ENCODE measurements around the gene MST1.

MST1 gene

DNA sequence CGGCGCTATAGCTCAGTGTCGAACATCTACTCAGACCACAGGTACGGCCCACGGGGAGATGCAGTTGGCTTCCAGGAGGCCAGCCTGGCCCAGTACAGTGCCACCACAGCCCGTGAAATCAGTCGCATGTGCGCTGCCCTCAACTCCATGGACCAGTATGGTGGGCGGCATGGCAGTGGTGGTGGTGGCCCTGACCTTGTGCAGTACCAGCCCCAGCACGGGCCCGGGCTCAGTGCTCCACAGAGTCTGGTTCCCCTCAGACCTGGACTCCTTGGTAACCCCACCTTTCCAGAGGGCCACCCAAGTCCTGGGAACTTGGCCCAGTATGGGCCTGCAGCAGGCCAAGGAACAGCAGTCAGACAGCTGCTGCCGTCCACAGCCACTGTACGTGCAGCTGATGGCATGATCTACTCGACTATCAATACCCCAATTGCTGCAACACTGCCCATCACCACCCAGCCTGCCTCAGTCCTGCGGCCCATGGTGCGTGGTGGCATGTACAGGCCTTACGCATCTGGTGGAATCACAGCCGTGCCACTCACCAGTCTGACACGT lies 33.5 kb downstream of the MST1 start:
- no peak for DNase-seq (ENCODE audit: low read depth)

DNA sequence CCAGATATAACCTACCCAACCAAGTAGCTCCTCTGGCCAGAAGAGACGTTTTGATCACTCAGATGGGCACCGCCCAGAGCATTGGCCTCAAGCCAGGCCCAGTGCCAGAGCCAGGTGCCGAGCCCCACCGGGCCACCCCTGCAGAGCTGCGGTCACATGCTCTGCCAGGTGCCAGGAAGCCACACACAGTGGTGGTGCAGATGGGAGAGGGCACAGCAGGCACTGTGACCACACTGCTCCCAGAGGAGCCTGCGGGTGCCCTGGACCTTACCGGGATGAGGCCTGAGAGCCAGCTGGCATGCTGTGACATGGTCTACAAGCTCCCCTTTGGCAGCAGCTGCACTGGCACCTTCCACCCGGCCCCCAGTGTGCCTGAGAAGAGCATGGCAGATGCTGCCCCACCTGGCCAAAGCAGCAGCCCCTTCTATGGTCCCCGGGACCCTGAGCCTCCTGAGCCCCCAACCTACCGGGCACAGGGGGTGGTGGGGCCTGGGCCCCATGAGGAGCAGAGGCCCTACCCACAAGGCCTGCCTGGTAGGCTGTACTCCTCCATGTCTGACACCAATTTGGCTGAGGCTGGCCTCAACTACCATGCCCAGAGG lies 34.2 kb downstream of the MST1 start:
- no peak for DNase-seq (ENCODE audit: low read depth)

DNA sequence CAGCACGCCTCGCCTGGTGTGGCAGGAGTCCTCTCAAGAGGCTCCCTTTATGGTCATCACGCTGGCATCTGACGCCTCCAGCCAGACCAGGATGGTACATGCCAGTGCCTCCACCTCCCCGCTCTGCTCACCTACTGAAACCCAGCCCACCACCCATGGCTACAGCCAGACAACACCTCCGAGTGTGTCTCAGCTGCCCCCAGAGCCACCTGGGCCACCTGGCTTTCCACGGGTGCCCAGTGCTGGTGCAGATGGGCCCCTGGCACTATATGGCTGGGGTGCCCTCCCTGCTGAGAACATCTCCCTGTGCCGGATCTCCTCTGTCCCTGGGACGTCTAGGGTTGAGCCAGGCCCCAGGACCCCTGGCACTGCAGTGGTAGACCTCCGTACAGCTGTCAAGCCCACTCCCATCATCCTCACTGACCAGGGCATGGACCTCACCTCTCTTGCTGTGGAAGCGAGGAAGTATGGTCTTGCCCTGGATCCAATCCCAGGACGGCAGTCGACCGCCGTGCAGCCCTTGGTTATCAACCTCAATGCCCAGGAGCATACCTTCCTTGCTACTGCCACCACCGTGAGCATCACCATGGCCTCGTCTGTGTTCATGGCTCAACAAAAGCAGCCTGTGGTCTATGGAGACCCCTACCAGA lies 35.0 kb downstream of the MST1 start:
- DNase-seq (ENCODE audit: low read depth) = no peak

DNA sequence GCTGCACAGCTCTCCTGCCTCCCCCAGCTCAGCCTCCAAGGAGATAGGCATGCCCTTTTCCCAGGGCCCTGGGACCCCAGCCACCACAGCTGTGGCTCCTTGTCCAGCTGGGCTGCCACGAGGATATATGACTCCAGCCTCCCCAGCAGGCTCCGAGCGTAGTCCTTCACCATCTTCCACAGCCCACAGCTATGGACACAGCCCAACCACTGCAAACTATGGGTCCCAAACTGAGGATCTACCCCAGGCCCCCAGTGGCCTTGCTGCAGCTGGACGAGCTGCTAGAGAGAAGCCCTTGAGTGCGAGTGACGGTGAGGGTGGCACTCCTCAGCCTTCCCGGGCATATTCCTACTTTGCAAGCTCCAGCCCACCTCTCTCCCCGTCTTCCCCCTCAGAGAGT lies 35.7 kb downstream of the MST1 start:
- DNase-seq (ENCODE audit: low read depth) = no peak

DNA sequence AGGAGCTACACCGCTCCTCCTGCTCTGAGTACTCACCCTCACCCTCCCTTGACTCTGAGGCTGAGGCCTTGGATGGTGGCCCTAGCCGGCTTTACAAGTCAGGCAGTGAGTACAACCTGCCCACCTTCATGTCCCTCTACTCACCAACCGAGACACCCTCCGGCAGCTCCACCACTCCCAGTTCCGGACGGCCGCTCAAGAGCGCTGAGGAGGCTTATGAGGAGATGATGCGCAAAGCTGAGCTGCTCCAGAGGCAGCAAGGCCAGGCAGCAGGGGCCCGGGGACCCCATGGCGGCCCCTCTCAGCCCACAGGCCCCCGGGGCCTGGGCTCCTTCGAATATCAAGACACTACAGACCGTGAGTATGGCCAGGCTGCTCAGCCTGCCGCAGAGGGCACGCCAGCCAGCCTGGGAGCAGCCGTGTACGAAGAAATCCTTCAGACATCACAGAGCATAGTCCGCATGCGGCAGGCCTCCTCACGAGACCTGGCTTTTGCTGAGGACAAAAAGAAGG lies 36.3 kb downstream of the MST1 start:
- no peak for DNase-seq (ENCODE audit: low read depth)

DNA sequence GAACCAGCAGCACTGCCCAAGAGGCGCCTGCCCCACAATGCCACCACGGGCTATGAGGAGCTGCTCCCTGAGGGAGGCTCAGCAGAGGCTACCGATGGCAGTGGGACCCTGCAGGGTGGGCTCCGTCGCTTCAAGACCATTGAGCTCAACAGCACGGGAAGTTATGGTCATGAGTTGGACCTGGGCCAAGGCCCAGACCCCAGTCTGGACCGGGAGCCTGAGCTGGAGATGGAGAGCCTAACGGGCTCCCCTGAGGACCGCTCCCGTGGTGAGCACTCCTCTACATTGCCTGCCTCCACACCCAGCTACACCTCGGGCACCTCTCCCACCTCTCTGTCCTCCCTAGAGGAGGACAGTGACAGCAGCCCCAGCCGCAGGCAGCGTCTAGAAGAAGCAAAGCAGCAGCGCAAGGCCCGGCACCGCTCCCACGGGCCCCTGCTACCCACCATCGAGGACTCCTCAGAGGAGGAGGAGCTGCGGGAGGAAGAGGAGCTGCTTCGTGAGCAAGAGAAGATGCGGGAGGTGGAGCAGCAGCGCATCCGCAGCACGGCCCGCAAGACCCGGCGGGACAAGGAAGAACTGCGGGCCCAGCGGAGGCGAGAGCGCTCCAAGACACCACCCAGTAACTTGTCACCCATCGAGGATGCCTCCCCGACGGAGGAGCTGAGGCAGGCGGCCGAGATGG lies 36.9 kb downstream of the MST1 start:
- no peak for DNase-seq (ENCODE audit: low read depth)

DNA sequence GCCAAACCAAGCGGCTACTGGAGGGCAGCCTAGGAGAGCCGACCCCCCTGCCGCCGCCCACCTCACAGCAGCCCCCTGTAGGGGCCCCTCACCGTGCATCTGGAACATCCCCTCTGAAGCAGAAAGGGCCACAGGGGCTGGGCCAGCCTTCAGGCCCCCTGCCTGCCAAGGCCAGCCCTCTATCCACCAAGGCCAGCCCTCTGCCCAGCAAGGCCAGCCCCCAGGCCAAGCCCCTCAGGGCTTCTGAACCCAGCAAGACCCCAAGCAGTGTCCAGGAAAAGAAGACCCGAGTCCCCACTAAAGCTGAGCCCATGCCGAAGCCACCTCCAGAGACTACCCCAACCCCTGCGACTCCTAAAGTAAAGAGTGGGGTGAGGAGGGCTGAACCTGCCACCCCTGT lies 38.6 kb downstream of the MST1 start:
- DNase-seq (ENCODE audit: low read depth) = no peak

DNA sequence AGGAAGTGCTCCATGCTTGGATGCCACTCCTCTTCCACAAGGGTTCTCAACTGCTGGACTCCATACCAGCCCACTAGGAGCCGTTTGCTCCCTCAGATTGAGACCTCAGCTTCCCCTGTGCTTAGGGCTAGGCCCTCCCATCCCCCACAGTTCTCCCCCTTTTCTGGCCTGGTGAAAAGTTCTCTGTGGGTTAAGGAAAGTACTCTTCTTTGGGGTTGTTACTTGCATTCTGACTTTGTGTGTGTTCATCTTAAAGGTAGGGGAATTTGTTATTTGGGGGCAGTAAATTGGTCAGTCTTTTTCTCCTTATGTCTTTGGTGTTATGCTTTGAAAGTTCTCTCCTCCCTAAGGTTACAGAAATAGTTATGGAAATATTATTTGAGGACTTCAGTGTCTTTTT lies 39.1 kb downstream of the MST1 start:
- no peak for DNase-seq (ENCODE audit: low read depth)

DNA sequence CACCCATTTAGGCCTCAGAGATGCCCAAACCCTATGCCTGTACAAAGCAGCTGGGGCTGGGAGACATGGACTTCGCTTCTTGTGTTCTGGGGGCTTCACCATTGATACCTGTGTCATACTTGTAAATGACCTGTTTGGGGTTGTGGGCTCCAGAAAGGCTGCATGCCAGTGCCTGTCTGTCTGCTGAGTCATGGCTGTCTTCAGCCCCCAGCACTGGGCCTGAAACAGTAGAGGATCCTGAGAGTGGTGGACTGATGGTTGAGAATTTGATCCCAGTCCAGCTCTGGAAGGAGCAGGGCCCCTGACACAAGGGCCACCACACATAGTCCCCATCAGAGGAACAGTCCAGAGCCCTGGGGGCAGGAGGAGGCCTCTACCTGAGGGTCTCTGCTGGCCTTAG lies 39.7 kb downstream of the MST1 start:
- no peak for DNase-seq (ENCODE audit: low read depth)

DNA sequence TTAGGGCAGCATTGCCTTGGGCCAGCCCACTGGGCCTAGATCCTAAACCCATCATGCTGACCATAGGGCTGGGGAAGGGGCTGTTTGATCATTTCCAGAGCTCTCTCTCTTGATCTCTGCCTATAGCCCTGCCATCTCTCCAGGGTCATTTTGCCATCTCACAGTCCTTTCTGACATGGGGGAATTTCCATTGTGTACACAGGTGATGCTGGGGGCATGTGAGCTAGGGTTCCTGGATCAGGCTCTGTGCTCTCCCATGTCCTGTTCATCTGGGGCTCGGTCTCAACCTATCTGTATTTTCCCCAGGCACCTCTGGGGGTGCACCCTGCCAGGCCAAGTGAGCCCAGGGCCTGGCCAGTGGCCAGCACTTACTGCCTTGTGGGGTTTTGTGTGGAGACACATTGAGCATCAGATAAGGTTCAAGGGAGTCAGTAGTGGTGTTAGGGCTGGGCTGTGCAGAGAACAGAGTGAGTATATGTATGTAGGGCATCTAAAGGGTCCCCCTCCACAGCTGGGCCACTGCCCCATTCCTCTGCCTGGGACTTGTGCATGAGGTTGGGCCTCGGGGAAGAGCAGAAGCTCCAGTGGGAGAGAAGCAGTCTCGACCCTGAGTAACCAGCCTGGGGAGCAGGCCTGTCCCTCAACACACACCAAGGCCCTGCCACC lies 40.8 kb downstream of the MST1 start:
- no peak for DNase-seq (ENCODE audit: low read depth)

DNA sequence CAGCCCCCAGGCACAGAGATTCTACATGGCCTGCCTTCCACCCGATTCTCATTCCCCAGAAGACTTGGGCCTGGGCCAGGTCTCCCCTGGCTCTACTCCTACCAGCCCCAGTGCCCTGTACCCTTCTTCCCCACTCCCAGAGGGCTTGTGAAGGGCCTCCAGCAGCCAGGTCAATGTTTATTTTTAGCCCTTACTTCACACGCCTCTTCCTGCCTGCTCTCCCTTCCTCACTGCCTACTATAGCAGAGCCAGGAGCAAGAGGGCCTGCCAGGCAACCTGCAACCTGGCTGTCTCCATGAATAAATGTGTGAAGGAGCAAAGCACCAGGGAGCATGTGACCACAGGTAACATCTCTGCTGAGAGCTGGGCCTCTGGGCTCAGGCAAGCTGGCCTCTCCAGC lies 41.5 kb downstream of the MST1 start:
- no peak for DNase-seq (ENCODE audit: low read depth)

DNA sequence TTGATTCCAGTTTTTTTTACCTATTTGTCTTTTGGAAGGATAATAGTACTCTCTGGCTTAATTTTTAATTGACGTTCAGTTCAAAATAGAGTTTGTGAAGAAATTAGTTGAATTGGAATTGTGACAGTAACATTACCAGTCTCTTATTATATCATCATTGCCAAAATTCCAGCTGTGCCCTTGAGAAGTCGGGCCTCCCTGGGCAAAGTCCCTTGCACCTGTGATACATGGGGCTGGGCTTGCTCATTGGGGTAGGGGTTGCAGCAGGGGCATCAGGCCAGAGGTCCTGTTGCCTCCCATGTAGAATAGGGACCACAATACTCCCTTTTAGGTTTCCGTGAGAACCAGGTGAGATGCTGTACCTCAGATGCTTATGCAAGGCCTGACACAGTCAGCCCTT lies 43.0 kb downstream of the MST1 start:
- no peak for DNase-seq (ENCODE audit: low read depth)

DNA sequence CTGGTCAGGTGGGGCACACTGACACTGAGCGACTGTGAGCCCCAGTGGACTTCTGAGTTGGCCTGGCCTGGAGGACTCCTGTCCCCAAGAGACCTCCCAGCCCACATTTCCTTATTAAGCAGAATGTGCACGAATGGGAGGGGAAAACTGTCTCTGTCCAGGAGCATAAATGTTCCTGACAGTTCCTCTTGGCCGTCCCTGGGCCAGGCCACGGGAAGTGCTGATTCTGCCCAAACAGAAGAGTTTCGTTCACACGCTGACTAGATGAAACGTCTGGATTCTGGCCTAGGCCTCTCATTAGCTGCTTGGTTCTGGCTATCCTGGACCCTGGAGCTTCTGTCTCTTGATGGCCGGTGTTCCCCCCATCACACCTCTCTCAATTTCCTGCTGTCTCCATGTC lies 44.6 kb downstream of the MST1 start:
- DNase-seq (ENCODE audit: low read depth) = no peak

DNA sequence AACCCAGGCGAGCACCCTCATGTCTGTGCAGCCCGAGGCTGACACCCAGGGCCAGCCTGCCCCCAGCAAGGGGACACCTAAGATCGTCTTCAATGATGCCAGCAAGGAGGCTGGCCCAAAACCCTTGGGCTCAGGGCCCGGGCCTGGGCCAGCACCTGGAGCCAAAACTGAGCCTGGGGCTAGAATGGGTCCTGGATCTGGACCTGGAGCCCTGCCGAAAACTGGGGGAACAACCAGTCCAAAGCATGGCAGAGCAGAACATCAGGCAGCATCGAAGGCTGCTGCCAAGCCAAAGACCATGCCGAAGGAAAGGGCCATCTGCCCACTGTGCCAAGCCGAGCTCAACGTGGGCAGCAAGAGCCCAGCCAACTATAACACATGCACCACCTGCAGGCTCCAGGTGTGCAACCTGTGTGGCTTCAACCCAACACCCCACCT lies 46.5 kb downstream of the MST1 start:
- DNase-seq (ENCODE audit: low read depth) = no peak

DNA sequence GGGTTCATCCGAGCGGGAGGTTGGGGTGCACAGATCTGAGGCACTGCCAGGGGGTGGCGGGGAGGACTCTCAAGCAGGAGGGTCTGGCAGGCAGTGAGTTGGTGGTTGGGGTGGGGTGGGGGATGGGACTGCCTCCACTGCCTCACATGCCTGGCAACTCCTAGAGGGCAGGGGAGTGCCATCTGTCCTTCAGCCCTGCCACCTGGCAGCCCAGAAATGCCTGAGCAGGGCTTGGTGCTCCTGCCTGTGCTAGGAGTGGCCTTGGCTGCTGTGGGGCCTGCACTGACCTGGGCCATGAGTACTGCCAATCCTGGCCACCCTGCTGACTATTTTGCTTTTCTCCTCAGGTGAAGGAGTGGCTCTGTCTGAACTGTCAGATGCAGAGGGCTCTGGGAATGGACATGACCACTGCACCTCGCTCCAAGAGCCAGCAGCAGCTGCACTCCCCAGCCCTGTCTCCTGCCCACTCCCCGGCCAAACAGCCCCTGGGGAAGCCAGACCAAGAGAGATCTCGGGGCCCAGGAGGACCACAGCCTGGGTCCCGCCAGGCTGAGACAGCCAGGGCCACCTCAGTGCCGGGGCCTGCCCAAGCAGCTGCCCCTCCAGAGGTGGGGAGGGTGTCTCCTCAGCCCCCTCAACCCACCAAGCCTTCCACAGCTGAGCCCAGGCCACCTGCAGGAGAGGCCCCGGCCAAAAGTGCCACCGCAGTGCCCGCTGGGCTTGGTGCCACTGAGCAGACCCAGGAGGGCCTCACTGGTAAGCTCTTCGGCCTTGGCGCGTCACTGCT lies 47.2 kb downstream of the MST1 start:
- no peak for DNase-seq (ENCODE audit: low read depth)

DNA sequence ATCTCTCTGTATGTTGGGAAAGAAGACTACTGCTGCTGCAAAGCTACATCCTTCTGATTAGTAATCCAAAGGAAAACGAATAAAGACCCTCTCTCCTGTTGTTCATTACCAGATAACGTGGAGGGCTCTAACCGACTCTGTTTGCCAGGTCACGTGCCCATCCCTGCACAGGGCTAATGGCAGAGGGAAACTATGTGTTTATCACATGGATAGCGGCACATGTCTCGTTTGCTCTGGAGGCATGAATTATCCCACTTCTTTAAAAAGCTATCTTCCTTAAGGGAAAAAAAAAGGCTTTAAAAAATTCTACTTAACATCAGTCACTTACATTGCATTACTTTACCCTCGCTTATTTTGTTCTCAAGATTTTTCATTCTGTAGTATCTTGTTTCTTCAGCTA lies 48.0 kb downstream of the MST1 start:
- DNase-seq (ENCODE audit: low read depth) = no peak

DNA sequence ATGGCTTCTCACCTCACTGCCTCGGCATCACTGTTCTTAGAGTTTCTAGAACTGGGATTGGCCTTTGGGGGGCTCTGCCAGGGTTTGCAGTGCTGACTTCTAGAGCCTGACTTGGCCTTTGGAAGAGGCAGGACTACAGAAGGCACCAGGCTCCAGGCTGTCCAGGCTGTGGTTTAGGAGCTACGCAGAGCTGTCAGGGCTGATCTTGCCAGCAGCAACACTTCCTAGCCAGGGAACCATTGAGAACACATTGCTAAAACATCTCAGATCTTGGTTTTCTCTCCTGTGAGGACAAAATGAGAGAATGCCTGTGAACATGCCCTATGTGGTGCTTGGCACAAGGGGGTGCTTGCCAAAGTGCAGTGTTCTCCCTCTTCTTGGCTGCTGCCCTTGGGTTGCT lies 49.7 kb downstream of the MST1 start:
- DNase-seq (ENCODE audit: low read depth) = no peak

DNA sequence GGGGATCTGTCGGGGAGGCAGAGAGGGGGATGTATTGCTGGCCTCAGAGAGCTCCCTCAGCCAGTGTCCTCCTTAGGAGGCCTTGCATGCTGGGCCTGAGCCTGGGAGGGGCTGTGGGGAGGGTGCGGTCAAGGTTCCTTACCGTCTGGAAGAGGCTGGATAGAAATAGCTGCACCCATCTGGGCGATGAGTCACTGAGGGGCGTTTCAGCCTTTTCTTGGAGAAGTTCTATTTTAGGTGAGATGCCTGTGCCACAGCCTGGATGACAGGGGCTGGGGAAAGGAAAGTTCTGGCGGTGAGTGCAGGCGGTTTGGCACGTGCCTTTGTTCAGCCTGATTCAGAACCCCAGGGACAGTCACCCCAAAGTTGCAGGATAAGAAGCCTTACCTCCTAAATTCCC lies 50.8 kb downstream of the MST1 start:
- peak; percentile 47 for DNase-seq (ENCODE audit: low read depth)

DNA sequence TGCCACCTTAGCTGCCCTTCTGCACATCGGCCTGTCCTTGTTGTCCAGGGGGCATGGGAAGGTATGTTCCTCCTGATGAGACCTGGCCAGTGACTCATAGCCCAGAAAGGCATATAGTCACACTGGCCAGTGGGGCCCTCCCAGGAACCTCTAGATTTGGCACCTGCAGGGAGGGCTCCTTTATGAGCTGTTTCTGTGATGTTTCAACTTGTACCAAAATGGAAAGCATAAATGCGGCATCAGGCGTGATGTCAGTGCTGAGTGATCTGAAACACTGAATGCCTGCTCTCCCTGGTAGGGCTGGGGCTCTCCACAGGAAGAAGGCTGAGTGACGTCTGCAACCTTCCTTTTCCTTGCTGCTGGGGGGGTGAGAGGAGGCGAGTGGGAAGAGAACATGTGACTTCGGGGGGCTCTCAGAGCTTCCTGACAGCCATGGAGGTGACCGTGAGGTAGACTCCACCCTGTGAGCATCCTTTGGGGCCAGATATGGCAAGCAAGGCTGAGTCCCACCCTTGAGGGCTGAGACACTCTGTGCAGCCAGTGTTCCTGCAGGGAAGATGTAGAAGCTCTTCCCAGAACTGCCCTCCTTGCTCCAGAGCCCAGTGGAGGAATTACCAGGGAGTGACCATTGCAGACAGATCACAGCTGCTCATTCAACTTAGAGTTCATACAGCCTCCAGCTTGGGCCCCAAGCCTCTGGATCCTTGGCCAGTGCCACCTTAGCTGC lies 52.2 kb downstream of the MST1 start:
- no peak for DNase-seq (ENCODE audit: low read depth)

DNA sequence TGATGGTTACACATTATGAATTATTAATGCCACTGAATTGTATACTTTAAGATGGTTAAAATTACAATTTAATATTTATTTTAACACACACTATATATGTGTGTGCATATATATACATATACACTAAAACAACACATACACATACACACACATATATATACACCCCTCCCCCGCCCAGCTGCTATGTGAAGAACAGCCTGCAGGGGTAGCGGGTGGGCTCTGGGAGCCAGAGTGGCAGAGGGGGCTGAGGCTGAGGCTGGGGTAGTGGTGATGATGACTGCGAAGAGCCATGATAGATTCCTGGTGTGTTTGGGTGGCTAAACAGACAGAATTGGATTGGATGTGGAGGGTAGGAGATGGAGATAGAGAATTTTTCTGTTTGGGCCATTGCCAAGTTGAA lies 54.5 kb downstream of the MST1 start:
- DNase-seq (ENCODE audit: low read depth) = no peak

Data from amniotic epithelial cell (primary cell).